HCT116 (cell line): ENCODE results near the gene RGPD3. TPM values are rescaled to one million over a fixed set of nuclear protein-coding genes. Genes with fewer than 3 reads are reported as not detected.
A peak's percentile ranks its signal among the peaks of the same experiment; 100 is the strongest.
"Not testable (repeated sequence)": the region's sequence is repeated elsewhere in the genome, so short reads cannot be mapped to it uniquely, and the experiment has no call there.

Source experiments
- ATAC-seq: fragments of 200-7000 bp; cut with Tn5 transposase; 2 replicates; pipeline ENCODE4 v1.9.1; 2020; ENCODE audit warnings: mild to moderate bottlenecking, moderate library complexity
- BruUV-seq: library from RNA; stranded (reverse); fragments of 400-500 nt; replicated peaks from 2 replicates; lab custom pipeline; 2021; lab: Mats Ljungman, UMichigan
- CTCF ChIA-PET: fragments of 300-600 bp; sonication (Branson Sonifier 250); formaldehyde crosslinking; loops from one replicate; lab custom pipeline; 2021; ENCODE audit warnings: antibody characterized with exemption; lab: Charles Lee
- POLR2A ChIA-PET: fragments of 300-600, 350-600 bp; sonication (Branson Sonifier 250); formaldehyde crosslinking; loops from one replicate; lab custom pipeline; 2021; ENCODE audit warnings: antibody characterized with exemption; lab: Charles Lee
- RAD21 ChIA-PET, 2 experiments: fragments of 300-600 bp; sonication (Branson Sonifier 250); formaldehyde crosslinking; loops; one replicate each; lab custom pipeline; 2023; ENCODE audit warnings: low total read pairs in 2 of 2; ENCODE audit not compliant: uncharacterized antibody in 2 of 2, unreplicated experiment in 2 of 2, low non-redundant PET in 1 of 2; lab: Charles Lee
- DNase-seq: peaks from one replicate; pipeline ENCODE4 v3.0.0-alpha.2; 2010; ENCODE audit warnings: low read depth, low spot score
- H2AFZ ChIP-seq: fragments of 200-600 bp; shearing (Covaris generic), sonication (generic); 2 replicates; pipeline ENCODE4 v1.6.1; 2017; ENCODE audit warnings: low read depth, mixed run types, mixed read lengths, antibody characterized with exemption, low read length; ENCODE audit not compliant: poor library complexity, severe bottlenecking
- H3K27ac ChIP-seq: 2 replicates; pipeline ENCODE4 v1.5.1; 2012; ENCODE audit warnings: low read depth, low read length
- H3K27me3 ChIP-seq: fragments of 200-600 bp; sonication (generic); 2 replicates; pipeline ENCODE4 v1.6.1; 2016; ENCODE audit warnings: mixed run types, low read length, mixed read lengths; ENCODE audit not compliant: insufficient read depth
- H3K36me3 ChIP-seq, 2 experiments: fragments of 200-500 bp in 1 of 2; fragments of 200-600 bp in 1 of 2; sonication (Bioruptor generic) in 1 of 2; sonication (generic) in 1 of 2; 2 replicates each; pipeline versions ENCODE4 v1.5.1 to v1.6.1; 2014 to 2016; ENCODE audit warnings: low read length in 2 of 2, inconsistent platforms in 1 of 2, mixed read lengths in 1 of 2, mixed run types in 1 of 2; ENCODE audit not compliant: insufficient read depth in 2 of 2, control insufficient read depth in 1 of 2
- H3K4me1 ChIP-seq, 2 experiments: fragments of 200-600 bp in 1 of 2; sonication (generic) in 1 of 2; 2 replicates each; pipeline versions ENCODE4 v1.5.1 to v1.6.1; 2012 to 2017; ENCODE audit warnings: low read length in 2 of 2, inconsistent platforms in 1 of 2, mild to moderate bottlenecking in 1 of 2, mixed read lengths in 1 of 2, mixed run types in 1 of 2, moderate library complexity in 1 of 2; ENCODE audit not compliant: insufficient read depth in 2 of 2, control insufficient read depth in 1 of 2
- H3K4me2 ChIP-seq: fragments of 200-600 bp; sonication (generic); 2 replicates; pipeline ENCODE4 v1.6.1; 2017; ENCODE audit warnings: mixed run types, low read length, mixed read lengths
- H3K4me3 ChIP-seq, 2 experiments: fragments of 200-600 bp in 1 of 2; sonication (generic) in 1 of 2; replicated peaks in 1 of 2; 2 replicates each; pipeline ENCODE4 v1.5.1; 2011 to 2016; ENCODE audit warnings: low read length in 2 of 2, control low read depth in 1 of 2, low read depth in 1 of 2, mild to moderate bottlenecking in 1 of 2, mixed read lengths in 1 of 2, mixed run types in 1 of 2
- H3K79me2 ChIP-seq: fragments of 200-600 bp; sonication (generic); 2 replicates; pipeline ENCODE4 v1.6.1; 2017; ENCODE audit warnings: mild to moderate bottlenecking, mixed run types, low read length, moderate library complexity, mixed read lengths; ENCODE audit not compliant: insufficient read depth
- H3K9ac ChIP-seq: fragments of 200-600 bp; sonication (generic); 2 replicates; pipeline ENCODE4 v1.6.1; 2016; ENCODE audit warnings: low read length, mixed read lengths
- H3K9me2 ChIP-seq: fragments of 200-600 bp; sonication (generic), shearing (Covaris generic); 2 replicates; pipeline ENCODE4 v1.6.1; 2017; ENCODE audit warnings: mixed run types, mild to moderate bottlenecking, moderate library complexity; ENCODE audit not compliant: insufficient read depth
- H3K9me3 ChIP-seq, 2 experiments: fragments of 200-500 bp in 1 of 2; fragments of 200-600 bp in 1 of 2; sonication (Bioruptor generic) in 1 of 2; sonication (generic) in 1 of 2; 2 replicates each; pipeline ENCODE4 v1.6.1; 2014 to 2017; ENCODE audit warnings: low read length in 2 of 2, mixed read lengths in 2 of 2, inconsistent platforms in 1 of 2, low read depth in 1 of 2, mild to moderate bottlenecking in 1 of 2, mixed run types in 1 of 2, moderate library complexity in 1 of 2; ENCODE audit not compliant: control insufficient read depth in 1 of 2, insufficient read depth in 1 of 2
- H4K20me1 ChIP-seq: fragments of 200-600 bp; sonication (generic), shearing (Covaris generic); 2 replicates; pipeline ENCODE4 v1.6.1; 2017; ENCODE audit warnings: mixed run types, mild to moderate bottlenecking, moderate library complexity; ENCODE audit not compliant: insufficient read depth
- CBX3 ChIP-seq: IDR thresholded peaks from 2 replicates; pipeline ENCODE4 v1.6.1; 2012; ENCODE audit warnings: low read depth
- CEBPB ChIP-seq: IDR thresholded peaks from 2 replicates; pipeline ENCODE4 v1.6.1; 2012; ENCODE audit warnings: low read depth
- CTCF ChIP-seq, 3 experiments: fragments of 200-600 bp in 1 of 3; sonication (generic) in 1 of 3; IDR thresholded peaks in 2 of 3; conservative IDR thresholded peaks in 1 of 3; 2 replicates each; pipeline ENCODE4 v1.5.1; 2012 to 2017; ENCODE audit warnings: low read depth in 2 of 3, low read length in 2 of 3, antibody characterized with exemption in 1 of 3, borderline replicate concordance in 1 of 3, control low read depth in 1 of 3, mild to moderate bottlenecking in 1 of 3, mixed read lengths in 1 of 3, mixed run types in 1 of 3, moderate library complexity in 1 of 3; ENCODE audit not compliant: insufficient read depth in 1 of 3
- SP1 ChIP-seq: IDR thresholded peaks from 2 replicates; pipeline ENCODE4 v1.6.1; 2012; ENCODE audit warnings: low read depth
- SRF ChIP-seq: IDR thresholded peaks from 2 replicates; pipeline ENCODE4 v1.6.1; 2012; ENCODE audit warnings: low read depth
- ZFX ChIP-seq: fragments of 450-650 bp; IDR thresholded peaks from 2 replicates; pipeline ENCODE4 v1.6.1; 2017
- ZNF274 ChIP-seq: fragments of 200-500 bp; sonication (Bioruptor generic); IDR thresholded peaks from 2 replicates; pipeline ENCODE4 v1.6.1; 2014; ENCODE audit warnings: mild to moderate bottlenecking, low read depth, low read length, inconsistent platforms
- intact Hi-C: fragments of 100-400 bp; cut with micrococcal nuclease; formaldehyde crosslinking; loops from 2 replicates; pipeline ENCODE4 v1.10.0; 2022
- total RNA-seq: library from RNA; stranded (reverse); gene quantifications from one replicate; pipeline ENCODE4 v1.2.1, GENCODE V29; 2021; ENCODE audit not compliant: unreplicated experiment
- TF ChIP-seq, protein P1 (sequence below): IDR thresholded peaks from 2 replicates; pipeline ENCODE4 v1.6.1; 2012

Gene RGPD3
- total RNA-seq, 1 experiment from 2014 or later = 0.15 TPM

DNA sequence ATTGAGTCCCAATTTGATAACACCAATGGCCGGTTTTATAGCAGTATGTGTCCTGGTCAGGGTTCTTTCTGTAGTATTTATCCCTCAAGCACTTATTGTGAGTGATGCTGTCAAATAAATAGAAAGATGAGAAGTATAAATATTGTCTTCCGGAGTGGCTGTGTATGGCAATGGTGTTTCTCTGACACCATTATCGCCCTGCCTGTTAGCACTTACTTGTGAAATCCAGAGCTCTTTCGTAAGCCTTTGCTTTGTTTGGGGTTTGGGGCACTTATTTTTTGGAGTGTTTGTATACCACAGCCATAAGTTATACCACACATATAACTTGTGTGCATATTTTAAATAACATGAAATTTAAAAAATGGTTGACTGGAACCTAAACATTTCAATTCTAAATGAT, 48.2 kb upstream of the RGPD3 start:
- H3K79me2 ChIP-seq = no peaks in the 10 kb centered on the region
- RAD21 ChIA-PET = no interaction called here
- no peaks in the 10 kb centered on the region for H3K9me2 ChIP-seq
- no peak overlapping the region for H3K27ac ChIP-seq
- no peak overlapping the region for H3K4me3 ChIP-seq
- ATAC-seq = no peak
- no peaks in the 10 kb centered on the region for H3K9me3 ChIP-seq
- H3K4me1 ChIP-seq = peaks cover 0 to 12% of the 10 kb centered on the region in 2 experiments; a peak in 2 of 4 replicates
- CTCF ChIA-PET = interaction anchor here (1.9 kb wide), 1 partner anchor 26 kb away, joined by 4 read pairs; no protein-coding TSS in a partner anchor
- BruUV-seq = no TSS peak
- DNase-seq = no peak
- H2AFZ ChIP-seq = no peak overlapping the region
- H4K20me1 ChIP-seq = no peaks in the 10 kb centered on the region
- H3K9ac ChIP-seq = no peak overlapping the region
- H3K4me2 ChIP-seq = no peak overlapping the region
- H3K36me3 ChIP-seq = no peaks in the 10 kb centered on the region
- TF ChIP-seq ZFX (no peak), ZNF274 (no peak), CTCF (IDR thresholded peaks at IDR 0.05 in 2 of 3, conservative IDR thresholded peaks at IDR 0.05 in 1 of 3; ENCODE audit: borderline replicate concordance in 1 of 3, insufficient read depth in 1 of 3, low read depth in 2 of 3, low read length in 2 of 3) (no peak), SRF (no peak)
- TF ChIP-seq, protein P1, sequence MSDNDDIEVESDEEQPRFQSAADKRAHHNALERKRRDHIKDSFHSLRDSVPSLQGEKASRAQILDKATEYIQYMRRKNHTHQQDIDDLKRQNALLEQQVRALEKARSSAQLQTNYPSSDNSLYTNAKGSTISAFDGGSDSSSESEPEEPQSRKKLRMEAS = no peak
- intact Hi-C loops = no loop called here
- POLR2A ChIA-PET = no interaction called here
- H3K27me3 ChIP-seq = no peaks in the 10 kb centered on the region

DNA sequence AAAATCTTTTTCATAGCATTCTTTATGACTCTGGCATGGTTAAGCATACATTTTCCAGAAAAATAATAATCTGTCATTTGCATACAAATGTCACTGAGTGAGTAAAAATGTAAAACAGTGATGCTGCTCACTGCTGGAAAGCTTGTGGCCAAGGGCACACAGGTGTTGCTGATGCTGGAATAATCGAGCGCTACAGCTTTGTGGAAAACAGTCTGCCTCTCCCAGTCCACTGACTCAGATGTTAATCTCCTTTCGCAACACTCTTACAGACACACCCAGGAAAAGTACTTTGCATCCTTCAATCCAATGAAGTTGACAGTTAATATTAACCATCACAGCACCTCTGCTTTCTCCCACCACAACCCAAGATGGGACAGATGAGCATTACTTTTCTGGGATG, 46.6 kb upstream of the RGPD3 start:
- BruUV-seq, H3K4me2 ChIP-seq, H4K20me1 ChIP-seq, H3K4me3 ChIP-seq, H2AFZ ChIP-seq, H3K9me3 ChIP-seq, H3K27ac ChIP-seq, intact Hi-C loops, H3K9me2 ChIP-seq, H3K36me3 ChIP-seq, H3K9ac ChIP-seq, RAD21 ChIA-PET, DNase-seq, ATAC-seq, H3K27me3 ChIP-seq, H3K79me2 ChIP-seq, POLR2A ChIA-PET: not testable (repeated sequence)
- peaks cover 0 to 16% of the 10 kb centered on the region in 2 experiments; a peak in 2 of 4 replicates for H3K4me1 ChIP-seq
- TF ChIP-seq CBX3 (0 out of 2 replicates have a peak, but pooled peaks have one; percentile 19), SP1 (peak; percentile 28; the same call in 1 of the 2 replicates), CEBPB (peak; percentile 84)
- CTCF ChIA-PET = interaction anchor here (1.3 kb wide), 1 partner anchor 28 kb away, joined by 4 read pairs; no protein-coding TSS in a partner anchor

GRCh38 chr2:106513391-106513790, 45.2 kb upstream of the RGPD3 start:
- H3K9ac ChIP-seq, H4K20me1 ChIP-seq, H3K9me2 ChIP-seq, H3K4me3 ChIP-seq, RAD21 ChIA-PET, BruUV-seq, H3K4me2 ChIP-seq, DNase-seq, H3K27me3 ChIP-seq, H3K79me2 ChIP-seq, H3K36me3 ChIP-seq, ATAC-seq, H3K27ac ChIP-seq, POLR2A ChIA-PET, H3K9me3 ChIP-seq, CTCF ChIA-PET, H2AFZ ChIP-seq, intact Hi-C loops: not testable (repeated sequence)
- H3K4me1 ChIP-seq = peaks cover 0 to 16% of the 10 kb centered on the region in 2 experiments; a peak in 2 of 4 replicates
